ENCODE measurements around the gene CRIP2.
A peak's percentile ranks its signal among the peaks of the same experiment; 100 is the strongest.

Gene CRIP2

DNA sequence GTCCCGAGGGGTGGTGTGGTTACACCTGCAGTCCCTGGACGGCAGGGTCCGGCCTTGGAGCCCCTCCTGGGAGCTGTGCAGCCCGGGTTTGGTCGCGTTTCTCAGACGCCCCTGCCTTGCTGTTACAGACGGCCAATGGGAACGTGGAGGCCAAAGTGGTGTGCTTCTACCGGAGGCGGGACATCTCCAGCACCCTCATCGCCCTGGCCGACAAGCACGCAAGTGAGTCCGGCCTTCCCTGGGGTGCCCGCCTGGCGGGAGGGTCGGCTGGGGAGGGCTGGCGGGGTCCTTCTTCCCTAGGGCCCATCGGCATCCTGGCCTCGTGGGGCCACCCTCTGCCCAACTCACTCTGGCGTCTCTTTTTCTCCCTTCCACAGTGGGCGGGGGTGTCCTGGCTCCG, 29.3 kb upstream of the CRIP2 start:
- DNase-seq: no peak

DNA sequence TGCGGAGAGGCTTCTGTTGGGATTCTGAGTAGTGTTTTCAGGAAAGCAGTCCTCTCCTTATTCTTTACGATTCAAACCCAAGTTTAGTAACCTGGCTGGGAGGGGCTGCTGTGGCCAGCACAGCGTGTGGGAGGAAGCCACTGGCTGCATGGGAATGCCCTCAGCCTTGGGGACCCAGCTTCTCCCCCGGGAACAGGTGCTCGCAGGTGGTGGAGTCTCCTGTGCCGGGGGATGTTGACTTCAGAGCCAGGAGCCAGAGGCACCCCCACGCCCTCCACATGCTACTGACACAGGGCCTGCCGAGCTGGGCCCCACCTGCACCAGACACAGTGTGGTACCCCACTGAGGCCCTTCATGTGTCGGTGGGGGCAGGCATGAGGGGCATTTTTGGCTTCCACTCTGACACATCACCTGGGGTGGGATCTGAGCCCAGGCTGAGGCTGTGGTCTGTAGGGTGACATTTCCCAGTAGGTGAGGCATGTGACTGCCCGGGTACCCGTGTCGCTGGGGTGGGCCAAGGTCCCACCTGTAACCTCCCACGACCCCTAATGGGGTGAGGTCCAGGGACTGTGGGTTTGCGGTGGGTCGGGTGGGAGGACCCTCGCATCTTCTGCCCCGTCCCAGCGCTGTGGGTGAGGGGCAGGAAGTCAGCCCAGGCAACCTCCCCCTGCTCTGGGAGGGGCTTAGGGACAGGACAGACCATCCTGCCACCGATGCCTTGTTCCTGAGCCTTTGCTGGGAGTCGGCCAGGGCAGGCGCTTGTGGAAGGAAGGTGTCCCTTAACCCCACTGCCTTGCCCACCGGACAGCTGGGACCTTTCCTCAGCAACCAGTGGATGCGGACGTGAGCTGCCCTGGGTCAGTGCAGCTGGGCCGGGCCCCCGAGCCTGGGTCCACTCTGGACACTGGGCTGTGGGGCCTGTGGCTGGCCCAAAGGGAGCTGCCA, 28.4 kb upstream of the CRIP2 start:
- no peak for DNase-seq

DNA sequence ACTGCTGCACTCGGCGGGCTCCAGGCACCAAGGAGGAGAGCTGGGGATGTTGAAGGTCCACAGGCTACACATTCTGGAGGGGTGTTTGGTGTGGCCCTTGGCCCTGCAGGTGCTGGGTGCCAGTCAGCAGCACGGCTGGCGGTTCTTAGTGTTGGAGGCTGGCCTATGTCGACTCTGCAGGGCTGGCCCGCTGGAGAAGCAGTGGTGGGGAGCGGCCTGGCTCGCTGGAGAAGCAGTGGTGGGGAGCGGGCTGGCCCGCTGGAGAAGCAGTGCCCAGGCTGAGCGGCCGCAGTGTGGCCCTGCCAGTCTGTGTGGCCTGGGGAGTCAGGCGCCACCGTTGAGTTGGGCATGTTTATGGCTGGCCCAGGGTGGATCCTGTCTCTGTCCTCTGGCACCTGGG, 27.6 kb upstream of the CRIP2 start:
- no peak for DNase-seq

DNA sequence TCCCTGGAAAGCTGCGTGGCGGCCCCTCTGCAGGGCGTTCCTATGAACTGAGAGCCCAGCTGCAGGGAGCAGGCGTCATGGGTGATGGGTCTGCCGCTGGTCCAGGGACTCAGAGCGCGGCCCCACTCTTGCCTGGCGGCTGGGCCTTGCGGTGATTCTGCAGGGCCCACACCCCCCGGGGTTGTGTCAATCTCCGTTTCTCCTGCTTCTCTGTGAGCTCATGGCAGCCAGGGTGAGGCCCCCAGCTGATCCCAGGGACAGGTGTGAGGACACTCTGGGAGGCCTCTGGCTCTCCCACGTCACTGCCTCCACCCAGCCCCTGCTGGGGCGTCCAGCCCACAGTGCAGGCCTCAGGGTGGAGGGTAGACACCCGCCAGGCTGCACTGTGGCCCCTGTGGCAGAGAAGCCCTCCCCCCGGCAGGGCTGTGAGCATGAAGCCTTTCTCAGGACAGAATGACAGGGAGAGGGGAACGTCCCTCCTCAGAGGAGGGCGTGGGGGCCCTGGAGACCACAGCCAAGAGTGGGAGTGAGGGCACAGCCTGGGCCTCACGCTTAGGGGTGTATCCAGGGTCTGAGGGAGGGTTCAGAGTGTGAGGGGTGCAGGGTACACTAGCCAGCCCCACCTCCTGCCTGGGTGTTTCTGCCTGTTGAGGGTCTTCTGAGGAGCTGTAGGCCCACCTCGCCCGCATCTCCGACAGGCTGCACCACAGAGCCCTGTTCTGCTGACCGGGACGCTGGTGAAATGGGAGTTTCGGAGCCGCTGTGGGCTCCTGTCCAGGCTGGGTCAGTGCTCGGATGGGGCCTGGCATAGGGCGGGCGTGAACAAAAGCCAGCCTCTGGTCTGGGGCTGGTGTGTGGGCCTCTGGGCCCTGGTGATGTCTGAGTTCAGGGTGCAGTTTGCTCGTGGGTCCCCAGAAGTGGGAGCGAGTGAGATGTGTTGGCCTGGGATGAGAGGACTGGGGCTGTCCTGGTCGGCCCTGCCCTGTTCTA, 26.7 kb upstream of the CRIP2 start:
- DNase-seq: no peak

GRCh38 chr14:105448706-105449111, 25.9 kb upstream of the CRIP2 start:
- peak; percentile 54 for DNase-seq

DNA sequence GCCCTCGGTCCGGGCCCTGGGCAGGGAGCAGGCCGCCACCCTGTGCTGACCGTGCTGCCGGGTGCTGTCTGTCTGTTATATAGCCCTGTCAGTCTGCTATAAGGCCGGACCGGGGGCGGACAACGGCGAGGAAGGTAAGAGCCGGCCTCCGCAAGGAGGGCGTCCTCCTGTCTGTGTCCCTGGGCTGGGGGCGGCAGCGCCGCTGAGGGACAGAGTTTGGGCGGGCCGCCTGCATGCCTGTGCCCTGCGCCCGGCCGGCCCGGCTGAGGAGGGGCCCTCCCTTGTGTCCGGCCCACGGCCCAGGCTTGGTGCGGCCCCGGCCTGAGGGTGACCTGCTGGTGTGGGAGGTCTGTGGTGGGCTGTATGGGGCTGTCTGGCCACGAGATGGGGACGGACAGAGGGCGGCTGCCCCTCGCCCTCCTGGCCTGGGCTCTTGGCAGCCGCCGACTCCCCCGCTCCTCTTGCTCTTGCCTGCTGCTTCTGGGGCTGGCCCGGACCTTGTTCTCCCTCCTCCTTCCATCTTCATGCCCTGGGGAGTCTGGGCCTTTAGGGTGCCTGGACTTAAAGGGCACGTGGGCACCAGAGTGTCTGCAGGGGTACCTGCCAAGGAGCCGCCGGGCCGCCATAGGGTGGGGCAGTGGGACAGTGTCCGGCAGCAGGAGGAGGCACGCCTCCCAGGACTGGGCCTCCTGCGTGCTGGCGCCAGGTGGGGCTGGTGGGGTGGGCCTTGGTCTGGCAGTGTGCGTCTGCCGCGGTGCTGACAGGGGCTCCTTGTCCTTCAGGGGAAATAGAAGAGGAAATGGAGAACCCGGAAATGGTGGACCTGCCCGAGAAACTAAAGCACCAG, 25.1 kb upstream of the CRIP2 start:
- DNase-seq: no peak

- no peak for DNase-seq
Observed at GRCh38 chr14:105450123-105450505, 24.5 kb upstream of the CRIP2 start.

- DNase-seq: no peak
Observed at GRCh38 chr14:105450864-105451720, 23.5 kb upstream of the CRIP2 start.

GRCh38 chr14:105452963-105453362, 21.7 kb upstream of the CRIP2 start:
- DNase-seq: no peak

DNA sequence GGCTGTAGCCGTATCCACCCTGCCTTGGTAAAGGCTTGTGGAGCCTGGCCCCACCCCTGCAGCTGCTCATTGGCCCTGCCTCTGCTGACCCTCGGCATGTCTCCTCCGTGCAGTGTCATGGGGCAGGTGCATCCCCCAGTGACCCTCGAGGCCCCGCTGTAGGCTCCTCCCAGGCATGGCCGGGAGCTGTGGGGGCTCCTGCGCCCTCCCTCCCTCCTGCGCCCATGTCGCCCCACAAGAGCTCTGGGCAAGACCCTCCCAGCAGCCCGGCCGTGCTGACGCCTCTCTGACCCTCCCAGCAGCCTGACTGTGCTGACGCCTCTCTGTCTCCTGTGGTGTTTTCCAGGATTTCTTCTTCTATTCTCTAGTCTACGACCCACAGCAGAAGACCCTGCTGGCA, 20.8 kb upstream of the CRIP2 start:
- no peak for DNase-seq

GRCh38 chr14:105455086-105455640, 19.5 kb upstream of the CRIP2 start:
- no peak for DNase-seq

- DNase-seq: no peak
Observed at GRCh38 chr14:105455766-105456660, 18.6 kb upstream of the CRIP2 start.

DNA sequence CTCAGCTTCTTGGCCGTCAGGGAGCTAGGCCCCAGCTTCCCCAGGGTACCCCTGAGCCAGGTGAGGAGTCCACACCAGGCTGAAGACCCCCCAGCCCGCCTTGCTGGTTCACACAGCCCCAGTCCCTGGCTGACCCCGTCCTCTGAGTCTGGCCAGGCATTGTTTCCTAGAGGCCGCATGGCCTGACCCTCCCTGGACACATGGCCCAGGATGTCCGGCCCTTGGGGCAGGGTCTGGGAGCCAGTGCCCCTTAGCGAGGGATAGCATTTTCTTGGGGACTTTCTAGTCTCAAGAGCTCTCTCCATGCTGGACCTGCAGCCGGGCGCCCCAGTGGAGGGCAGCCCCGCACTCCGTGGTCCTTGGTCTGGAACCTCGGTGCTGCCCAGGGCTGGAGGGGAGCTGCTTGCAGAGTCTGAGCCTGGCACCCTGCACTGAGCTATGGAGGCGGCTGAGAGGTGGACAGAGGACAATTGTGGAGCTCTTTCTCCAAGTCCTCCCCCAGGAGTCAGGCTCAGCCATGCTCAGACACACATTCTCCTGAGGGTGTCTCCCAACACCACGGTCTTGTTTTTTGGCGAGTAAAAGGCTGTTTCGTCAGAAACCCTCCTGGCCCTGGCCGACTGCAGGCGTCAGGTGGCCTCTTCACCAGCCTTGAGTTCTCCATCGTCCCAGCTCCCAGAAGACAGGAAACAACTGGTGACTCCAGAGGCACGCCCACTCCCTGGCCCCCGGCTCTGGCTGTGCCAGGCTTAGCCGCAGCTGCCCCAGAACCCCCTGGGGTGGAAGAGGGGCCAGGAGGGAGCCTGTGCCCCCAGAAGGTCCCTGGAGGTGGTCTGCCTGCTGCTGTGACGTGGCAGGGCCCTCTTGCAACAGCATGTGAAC, 17.6 kb upstream of the CRIP2 start:
- no peak for DNase-seq

- no peak for DNase-seq
Observed at GRCh38 chr14:105458010-105458409, 16.6 kb upstream of the CRIP2 start.

DNA sequence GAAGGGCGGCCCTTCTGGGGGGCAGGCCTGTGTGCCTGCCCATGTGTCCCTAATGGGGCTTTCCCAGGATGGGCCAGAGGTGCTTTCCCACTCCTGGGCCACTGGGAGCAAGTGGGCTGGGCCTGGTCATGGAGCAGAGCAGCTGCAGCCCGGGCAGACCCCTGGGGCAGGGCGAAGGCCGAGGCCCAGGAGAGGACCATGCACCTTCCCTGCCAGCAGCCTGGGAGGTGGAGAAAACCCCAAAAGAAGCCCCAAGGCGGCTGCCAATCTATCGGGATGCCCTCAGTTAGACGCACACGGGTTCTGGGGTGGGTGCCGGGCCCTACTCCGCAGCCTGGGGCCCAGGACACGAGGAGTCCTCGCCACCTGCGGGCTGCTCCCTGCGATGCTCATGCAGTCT, 16.1 kb upstream of the CRIP2 start:
- DNase-seq: no peak

- no peak for DNase-seq
Observed at GRCh38 chr14:105460116-105460515, 14.5 kb upstream of the CRIP2 start.

GRCh38 chr14:105460616-105461015, 14.0 kb upstream of the CRIP2 start:
- no peak for DNase-seq

DNA sequence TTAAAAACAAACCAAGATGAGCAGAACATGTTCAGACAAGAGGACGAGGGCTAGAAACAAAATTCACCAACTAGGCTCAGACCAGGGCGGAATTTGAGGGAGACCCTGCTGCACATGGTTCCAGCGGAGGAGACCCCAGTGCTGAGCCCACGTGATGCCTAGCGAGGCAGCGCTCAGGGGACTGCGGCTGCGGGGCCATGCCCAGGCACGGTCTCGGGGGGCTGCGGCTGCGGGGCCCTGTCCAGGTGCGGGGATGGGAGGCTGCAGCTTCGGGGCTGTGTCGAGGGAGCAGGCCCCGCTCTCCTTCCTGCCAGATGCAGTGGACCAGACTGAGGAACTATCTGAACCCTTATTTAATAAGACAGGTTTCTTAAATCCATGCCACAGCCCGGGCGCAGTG, 12.7 kb upstream of the CRIP2 start:
- DNase-seq: no peak

DNA sequence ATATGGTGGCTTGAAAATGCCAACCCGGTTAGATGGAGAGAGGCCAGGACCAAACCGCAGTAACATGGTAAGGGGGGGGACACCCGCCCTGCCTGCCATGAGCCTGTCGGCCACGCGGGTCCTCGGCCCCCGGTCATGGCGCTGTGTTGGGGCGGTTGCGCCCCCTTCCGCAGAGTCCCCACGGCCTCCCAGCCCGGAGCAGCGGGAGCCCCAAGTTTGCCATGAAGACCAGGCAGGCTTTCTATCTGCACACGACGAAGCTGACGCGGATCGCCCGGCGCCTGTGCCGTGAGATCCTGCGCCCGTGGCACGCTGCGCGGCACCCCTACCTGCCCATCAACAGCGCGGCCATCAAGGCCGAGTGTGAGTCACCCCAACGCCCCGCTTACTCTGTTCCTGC, 10.1 kb upstream of the CRIP2 start:
- no peak for DNase-seq
